G401.6 (cell line): ENCODE measurements around the gene PEX3.

Experiments
- FAIRE-seq: peaks from 2 replicates; lab custom pipeline; 2012; peaks lifted over from hg19 to GRCh38; lab: Jason Lieb, UNC

Gene PEX3

GRCh38 chr6:143539106-143539505 lies 88.5 kb downstream of the PEX3 start:
- FAIRE-seq, result no peak

GRCh38 chr6:143539734-143540133 lies 89.1 kb downstream of the PEX3 start:
- no peak for FAIRE-seq

GRCh38 chr6:143540192-143540591 lies 89.6 kb downstream of the PEX3 start:
- FAIRE-seq, result no peak
